Endometrial microvascular endothelial cells (primary cell): ENCODE results near the gene ARMC9. TPM values are rescaled to one million over a fixed set of nuclear protein-coding genes. Genes with fewer than 3 reads are reported as not detected.

Source experiments
- in situ Hi-C: cut with HindIII; loops from 2 replicates; pipeline ENCODE4 v1.10.0; 2017; ENCODE audit warnings: low sequenced_read_pairs, low pct_unique_long_range_greater_than_20kb; ENCODE audit errors: inconsistent ontology term
- total RNA-seq: library from RNA; depleted of rRNA; stranded (reverse); fragments of >200 nt; gene quantifications from one replicate; pipeline ENCODE4 v1.2.3, GENCODE V29; 2015; ENCODE audit errors: inconsistent ontology term

The ARMC9 gene
- total RNA-seq, 1 donor from 2014 or later, result 76.7 TPM

GRCh38 chr2:231325826-231326225, 127.4 kb downstream of the ARMC9 start:
- in situ Hi-C loops, result no loop called here

- in situ Hi-C loops, result no loop called here
Observed at GRCh38 chr2:231326404-231326803, 128.0 kb downstream of the ARMC9 start.

GRCh38 chr2:231330311-231330710, 131.9 kb downstream of the ARMC9 start:
- in situ Hi-C loops, result no loop called here

- in situ Hi-C loops, result no loop called here
Observed at GRCh38 chr2:231331533-231331932, 133.1 kb downstream of the ARMC9 start.

GRCh38 chr2:231332388-231332787, 134.0 kb downstream of the ARMC9 start:
- in situ Hi-C loops, result no loop called here

GRCh38 chr2:231332872-231333500, 134.6 kb downstream of the ARMC9 start:
- in situ Hi-C loops, result no loop called here

- in situ Hi-C loops, result no loop called here
Observed at GRCh38 chr2:231334179-231334930, 135.9 kb downstream of the ARMC9 start.

GRCh38 chr2:231334981-231335380, 136.6 kb downstream of the ARMC9 start:
- in situ Hi-C loops, result no loop called here

GRCh38 chr2:231335591-231335990, 137.2 kb downstream of the ARMC9 start:
- in situ Hi-C loops, result no loop called here

- in situ Hi-C loops, result no loop called here
Observed at GRCh38 chr2:231336236-231336635, 137.8 kb downstream of the ARMC9 start.

GRCh38 chr2:231336700-231337099, 138.3 kb downstream of the ARMC9 start:
- in situ Hi-C loops, result no loop called here

- in situ Hi-C loops, result no loop called here
Observed at GRCh38 chr2:231337807-231338759, 139.7 kb downstream of the ARMC9 start.

GRCh38 chr2:231339316-231339715, 140.9 kb downstream of the ARMC9 start:
- in situ Hi-C loops, result no loop called here

GRCh38 chr2:231341100-231341499, 142.7 kb downstream of the ARMC9 start:
- in situ Hi-C loops, result no loop called here

- in situ Hi-C loops, result no loop called here
Observed at GRCh38 chr2:231342061-231342711, 143.8 kb downstream of the ARMC9 start.

GRCh38 chr2:231343006-231343710, 144.7 kb downstream of the ARMC9 start:
- in situ Hi-C loops, result no loop called here

GRCh38 chr2:231343988-231344387, 145.6 kb downstream of the ARMC9 start:
- in situ Hi-C loops, result no loop called here

GRCh38 chr2:231344851-231345250, 146.4 kb downstream of the ARMC9 start:
- in situ Hi-C loops, result no loop called here
